ENCODE measurements around the gene IL1RN.

The IL1RN gene

GRCh38 chr2:113175042-113175628 lies 47.7 kb downstream of the IL1RN start:
- DNase-seq (ENCODE audit: low spot score) = no peak

- DNase-seq (ENCODE audit: low spot score) = no peak
These were observed 48.6 kb downstream of the IL1RN start for GRCh38 chr2:113175736-113176695.

GRCh38 chr2:113176696-113177355 lies 49.4 kb downstream of the IL1RN start:
- DNase-seq (ENCODE audit: low spot score) = no peak

- no peak for DNase-seq (ENCODE audit: low spot score)
These were observed 50.8 kb downstream of the IL1RN start for GRCh38 chr2:113178069-113178746.

- no peak for DNase-seq (ENCODE audit: low spot score)
These were observed 51.5 kb downstream of the IL1RN start for GRCh38 chr2:113178891-113179290.

- DNase-seq (ENCODE audit: low spot score) = no peak
These were observed 52.1 kb downstream of the IL1RN start for GRCh38 chr2:113179446-113180045.

- DNase-seq (ENCODE audit: low spot score) = no peak
These were observed 52.9 kb downstream of the IL1RN start for GRCh38 chr2:113180131-113180946.

- DNase-seq (ENCODE audit: low spot score) = no peak
These were observed 54.1 kb downstream of the IL1RN start for GRCh38 chr2:113181258-113182051.

GRCh38 chr2:113182471-113183260 lies 55.3 kb downstream of the IL1RN start:
- DNase-seq (ENCODE audit: low spot score) = no peak

GRCh38 chr2:113183264-113183663 lies 55.9 kb downstream of the IL1RN start:
- DNase-seq (ENCODE audit: low spot score) = no peak
